HG02852 (cell line): Measurements from ENCODE around the gene QSOX2.

Source experiments
- ATAC-seq: cut with Tn5 transposase; IDR thresholded peaks from one replicate; pipeline ENCODE4 v1.9.1; 2021; ENCODE audit warnings: mild to moderate bottlenecking, moderate library complexity; ENCODE audit not compliant: unreplicated experiment

QSOX2 gene, protein sequence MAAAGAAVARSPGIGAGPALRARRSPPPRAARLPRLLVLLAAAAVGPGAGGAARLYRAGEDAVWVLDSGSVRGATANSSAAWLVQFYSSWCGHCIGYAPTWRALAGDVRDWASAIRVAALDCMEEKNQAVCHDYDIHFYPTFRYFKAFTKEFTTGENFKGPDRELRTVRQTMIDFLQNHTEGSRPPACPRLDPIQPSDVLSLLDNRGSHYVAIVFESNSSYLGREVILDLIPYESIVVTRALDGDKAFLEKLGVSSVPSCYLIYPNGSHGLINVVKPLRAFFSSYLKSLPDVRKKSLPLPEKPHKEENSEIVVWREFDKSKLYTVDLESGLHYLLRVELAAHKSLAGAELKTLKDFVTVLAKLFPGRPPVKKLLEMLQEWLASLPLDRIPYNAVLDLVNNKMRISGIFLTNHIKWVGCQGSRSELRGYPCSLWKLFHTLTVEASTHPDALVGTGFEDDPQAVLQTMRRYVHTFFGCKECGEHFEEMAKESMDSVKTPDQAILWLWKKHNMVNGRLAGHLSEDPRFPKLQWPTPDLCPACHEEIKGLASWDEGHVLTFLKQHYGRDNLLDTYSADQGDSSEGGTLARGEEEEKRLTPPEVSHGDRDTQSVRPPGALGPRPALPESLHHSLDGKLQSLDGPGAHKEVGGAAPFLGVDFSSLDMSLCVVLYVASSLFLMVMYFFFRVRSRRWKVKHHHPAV

DNA sequence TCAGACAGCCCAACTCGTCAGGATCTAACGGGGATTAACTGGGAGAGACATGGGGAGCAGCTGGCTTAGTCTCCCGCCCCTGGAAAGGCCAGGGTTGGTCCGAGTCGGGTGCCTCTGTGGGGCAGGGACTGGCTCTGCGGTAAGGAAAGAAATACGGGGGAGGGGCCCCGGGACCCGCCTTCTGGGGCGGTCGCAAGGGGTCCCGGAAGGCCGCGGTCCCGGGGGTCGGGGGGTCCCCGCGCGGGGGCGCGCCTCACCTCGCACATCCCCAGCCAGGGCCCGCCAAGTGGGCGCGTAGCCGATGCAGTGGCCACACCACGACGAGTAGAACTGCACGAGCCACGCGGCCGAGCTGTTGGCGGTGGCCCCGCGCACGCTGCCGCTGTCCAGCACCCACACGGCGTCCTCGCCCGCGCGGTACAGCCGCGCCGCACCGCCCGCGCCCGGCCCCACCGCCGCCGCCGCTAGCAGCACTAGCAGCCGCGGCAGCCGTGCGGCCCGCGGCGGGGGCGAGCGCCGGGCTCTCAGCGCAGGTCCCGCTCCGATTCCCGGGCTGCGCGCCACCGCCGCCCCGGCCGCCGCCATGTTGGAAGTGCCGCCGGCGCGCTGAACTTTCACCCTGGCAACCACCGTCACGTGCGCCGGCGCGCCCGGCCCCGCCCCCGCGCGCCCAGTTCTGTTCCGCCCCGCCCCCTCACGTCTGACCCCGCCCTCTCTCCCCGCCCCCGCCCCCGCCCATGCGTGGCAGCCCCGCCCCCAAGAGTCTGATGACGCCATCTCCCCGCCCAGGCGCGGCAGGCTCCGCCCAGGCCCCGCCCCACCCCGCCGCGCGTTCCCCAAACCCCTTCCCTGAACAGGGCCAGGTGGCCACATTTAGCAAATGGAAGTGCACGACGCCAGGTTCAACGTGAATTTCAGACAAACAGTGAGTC is at the start of gene QSOX2:
TSS of gene QSOX2 (minus strand) at position 594 of the 932 bp plus-strand sequence. CDS start at position 585, 9 bp downstream.
- ATAC-seq = peak; percentile 37

DNA sequence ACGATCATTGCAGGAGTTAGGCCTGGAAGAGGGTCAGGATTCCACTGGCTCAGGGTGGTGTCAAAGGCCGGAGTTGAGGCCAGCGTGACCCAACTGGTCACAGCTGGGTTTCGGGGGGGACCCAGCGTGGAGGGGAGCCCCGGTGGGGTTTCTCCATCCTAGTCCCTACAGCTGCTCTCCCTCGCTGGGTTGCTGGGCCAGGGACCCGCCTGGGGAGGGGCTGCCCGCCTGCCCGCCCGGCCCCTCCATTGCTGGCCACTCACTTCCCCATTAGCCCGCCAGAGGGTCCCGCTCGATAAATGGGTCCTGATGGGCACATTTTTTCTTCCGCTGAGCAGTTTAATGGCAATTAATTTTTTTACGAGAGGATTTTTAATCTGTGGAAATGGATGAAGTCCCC is 49.4 kb upstream of the QSOX2 start:
- ATAC-seq = no peak

DNA sequence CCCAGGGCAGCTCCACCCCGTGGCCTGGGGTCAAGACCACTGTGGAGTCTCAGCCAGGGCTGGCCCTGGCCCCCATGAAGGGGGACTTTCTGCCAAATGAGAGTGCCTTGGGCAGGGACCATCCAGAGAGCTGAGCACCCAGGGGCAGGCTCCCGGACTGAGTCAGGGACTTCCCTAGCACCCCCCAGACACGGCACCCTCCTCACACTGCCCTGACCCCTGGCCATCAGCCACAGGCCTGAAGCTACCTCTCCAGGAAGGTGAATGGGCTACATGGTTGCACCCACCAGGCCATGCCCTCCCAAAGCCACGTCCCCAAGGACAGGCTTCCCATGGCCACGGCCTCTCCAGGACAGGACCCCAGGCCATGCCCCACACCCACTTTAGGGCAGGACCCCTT is 48.8 kb upstream of the QSOX2 start:
- no peak for ATAC-seq

DNA sequence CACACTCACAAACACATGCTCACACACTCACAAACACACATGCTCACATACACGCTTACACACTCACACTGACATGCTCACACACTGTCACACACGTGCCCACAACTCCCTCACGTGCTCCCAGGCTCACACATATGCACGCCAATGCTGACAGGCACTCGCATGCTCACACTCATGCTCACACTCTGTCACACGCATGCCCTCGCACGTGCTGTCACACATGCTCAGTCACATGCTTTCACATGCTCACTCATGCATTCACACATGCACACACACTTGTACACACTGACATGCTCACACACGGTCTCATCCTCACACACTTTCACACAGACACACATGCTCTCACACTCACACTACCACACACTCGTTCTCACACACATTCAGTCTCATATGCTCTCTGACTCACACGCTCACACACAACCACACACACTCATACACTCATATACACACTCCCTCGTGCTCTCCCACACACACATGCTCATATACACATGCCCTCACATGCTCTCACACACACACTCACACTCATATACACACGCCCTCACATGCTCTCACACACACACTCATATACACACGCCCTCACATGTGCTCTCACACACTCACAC is 48.0 kb upstream of the QSOX2 start:
- ATAC-seq = no peak

GRCh38 chr9:136292591-136293448 is 47.2 kb upstream of the QSOX2 start:
- ATAC-seq = no peak

GRCh38 chr9:136292026-136292538 is 46.5 kb upstream of the QSOX2 start:
- no peak for ATAC-seq

- no peak for ATAC-seq
These were observed 45.9 kb upstream of the QSOX2 start for GRCh38 chr9:136291306-136292025.

- ATAC-seq = no peak
These were observed 44.9 kb upstream of the QSOX2 start for GRCh38 chr9:136290508-136291000.

- ATAC-seq = no peak
These were observed 44.3 kb upstream of the QSOX2 start for GRCh38 chr9:136289651-136290507.

DNA sequence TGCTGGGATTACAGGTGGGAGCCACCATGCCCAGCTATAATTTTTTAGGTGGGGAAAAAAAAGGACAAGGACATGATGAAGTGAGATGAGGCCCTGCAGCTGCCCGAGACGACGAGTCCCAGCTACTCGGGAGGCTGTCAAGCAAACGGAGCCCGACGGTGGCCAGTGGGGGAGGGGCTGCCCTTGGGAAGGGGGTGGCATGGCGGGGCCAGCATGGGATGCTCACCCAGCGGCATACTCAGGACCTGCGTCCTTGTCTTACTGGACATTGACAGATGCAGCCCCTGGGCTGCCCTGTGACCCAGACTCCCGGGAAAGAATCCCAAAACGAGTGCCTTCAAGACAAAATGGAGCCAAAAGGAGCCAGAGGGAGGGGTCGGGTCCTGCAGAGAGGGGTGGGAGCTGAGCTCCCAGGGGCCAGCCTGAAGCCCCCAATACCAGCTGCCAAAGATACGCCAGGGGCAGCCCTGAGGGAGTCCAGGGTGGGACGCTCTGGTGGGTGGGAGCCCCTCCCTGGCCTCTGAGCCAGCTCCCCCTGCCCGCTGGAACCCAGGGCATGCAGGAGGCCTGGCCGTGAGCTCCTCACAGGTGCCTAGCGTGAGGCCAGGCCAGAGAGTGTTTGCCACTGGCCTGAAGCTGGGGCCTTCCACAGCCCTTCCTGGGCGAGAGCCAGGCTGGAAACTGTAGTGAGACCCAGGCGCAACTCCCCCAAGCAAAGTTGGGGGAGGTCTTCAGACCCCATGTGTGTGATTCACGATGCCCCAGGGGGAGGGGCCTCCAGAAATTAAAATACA is 42.5 kb upstream of the QSOX2 start:
- no peak for ATAC-seq

DNA sequence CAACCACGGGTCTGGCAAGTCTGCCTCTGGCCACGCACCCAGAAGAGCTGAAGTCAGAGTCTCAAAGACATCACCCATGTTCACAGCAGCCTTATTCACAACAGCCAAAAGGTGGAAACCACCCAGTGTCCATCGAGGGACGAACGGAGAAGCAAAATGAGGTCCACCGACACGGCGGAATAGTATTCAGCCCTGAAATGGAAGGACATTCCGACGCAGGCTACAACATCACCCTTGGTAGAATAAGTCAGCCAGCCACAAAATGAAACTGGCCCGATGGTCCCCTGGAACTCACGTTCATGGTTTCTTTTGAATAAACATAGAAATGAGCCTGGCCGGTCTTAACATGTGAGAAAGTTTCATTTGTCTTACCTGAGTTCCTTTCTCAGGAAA is 41.4 kb upstream of the QSOX2 start:
- no peak for ATAC-seq

GRCh38 chr9:136286359-136286986 is 40.9 kb upstream of the QSOX2 start:
- ATAC-seq = no peak

- ATAC-seq = no peak
These were observed 40.1 kb upstream of the QSOX2 start for GRCh38 chr9:136285501-136286358.

DNA sequence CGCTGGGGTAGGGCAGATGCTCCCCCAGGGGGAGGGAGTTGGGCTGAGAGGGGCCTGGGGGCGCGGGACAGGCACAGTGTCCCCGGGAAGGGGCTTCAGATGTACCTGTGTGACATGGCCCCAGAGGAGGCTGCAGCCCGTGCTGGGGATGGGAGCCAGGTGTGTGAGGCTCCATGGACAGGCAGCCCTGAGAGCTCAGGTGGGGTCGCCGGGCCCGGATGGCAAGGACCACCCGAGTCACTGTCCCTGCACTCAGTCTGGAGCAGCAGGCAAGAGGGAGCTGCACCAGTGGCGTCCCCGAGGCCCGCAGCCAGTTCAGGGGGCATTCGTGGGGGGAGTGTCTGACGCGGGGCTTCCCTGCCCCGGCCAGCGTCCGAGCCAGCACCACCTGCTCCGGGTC is 39.3 kb upstream of the QSOX2 start:
- ATAC-seq = no peak

GRCh38 chr9:136284311-136284710 is 38.7 kb upstream of the QSOX2 start:
- ATAC-seq = no peak
